ENCODE data around the gene PCDHGB7.
"Not testable (repeated sequence)": the region's sequence is repeated elsewhere in the genome, so short reads cannot be mapped to it uniquely, and the experiment has no call there.

The PCDHGB7 gene

GRCh38 chr5:141412854-141413539, 4.5 kb upstream of the PCDHGB7 start, which contains the start of gene PCDHGA10:
Gene PCDHGA10, plus strand, starts transcription at chr5:141412987. Its CDS starts 189 bp downstream, at chr5:141413176.
- peak; percentile 75 for TF ChIP-seq CTCF (IDR thresholded peaks at IDR 0.05; ENCODE audit: low read length, missing control alignments)
- H3K4me3 ChIP-seq (replicated peaks; ENCODE audit: low read depth, low read length) = peak within 1 kb of the TSS; percentile 58
- DNase-seq (ENCODE audit: low read depth) = peak; percentile 84

GRCh38 chr5:141413540-141414069, 3.9 kb upstream of the PCDHGB7 start:
- no peak for DNase-seq (ENCODE audit: low read depth)
- TF ChIP-seq CTCF (IDR thresholded peaks at IDR 0.05; ENCODE audit: low read length, missing control alignments) = no peak
- peak overlapping the region; percentile 58 for H3K4me3 ChIP-seq (replicated peaks; ENCODE audit: low read depth, low read length)

- DNase-seq (ENCODE audit: low read depth); H3K4me3 ChIP-seq (replicated peaks; ENCODE audit: low read depth, low read length): not testable (repeated sequence)
Measured at GRCh38 chr5:141414548-141415274, 2.8 kb upstream of the PCDHGB7 start.

GRCh38 chr5:141415275-141415618, 2.2 kb upstream of the PCDHGB7 start:
- H3K4me3 ChIP-seq (replicated peaks; ENCODE audit: low read depth, low read length); DNase-seq (ENCODE audit: low read depth): not testable (repeated sequence)

- no peak for DNase-seq (ENCODE audit: low read depth)
- H3K4me3 ChIP-seq (replicated peaks; ENCODE audit: low read depth, low read length) = no peak overlapping the region
- no peak for TF ChIP-seq CTCF (IDR thresholded peaks at IDR 0.05; ENCODE audit: low read length, missing control alignments)
Measured at GRCh38 chr5:141419074-141419880, 1.8 kb downstream of the PCDHGB7 start.

GRCh38 chr5:141420855-141421488, 3.5 kb downstream of the PCDHGB7 start, which contains the start of gene PCDHGA11:
Gene PCDHGA11, plus strand, starts transcription at chr5:141421051. Its CDS starts 177 bp downstream, at chr5:141421228.
- TF ChIP-seq CTCF (IDR thresholded peaks at IDR 0.05; ENCODE audit: low read length, missing control alignments) = peak; percentile 64
- H3K4me3 ChIP-seq (replicated peaks; ENCODE audit: low read depth, low read length) = peak within 1 kb of the TSS; percentile 55
- DNase-seq (ENCODE audit: low read depth) = peak; percentile 82

- peak overlapping the region; percentile 55 for H3K4me3 ChIP-seq (replicated peaks; ENCODE audit: low read depth, low read length)
- no peak for TF ChIP-seq CTCF (IDR thresholded peaks at IDR 0.05; ENCODE audit: low read length, missing control alignments)
- DNase-seq (ENCODE audit: low read depth) = peak; percentile 34
Measured at GRCh38 chr5:141421489-141421855, 4.0 kb downstream of the PCDHGB7 start.
